Measurements from ENCODE around the gene DDX23. TPM values are rescaled to one million over a fixed set of nuclear protein-coding genes. Genes with fewer than 3 reads are reported as not detected.
A peak's percentile ranks its signal among the peaks of the same experiment; 100 is the strongest.

DDX23 gene
- total RNA-seq, 4 donors from 2014 or later = 66.8 to 85.8 (median 73.0) TPM

DNA sequence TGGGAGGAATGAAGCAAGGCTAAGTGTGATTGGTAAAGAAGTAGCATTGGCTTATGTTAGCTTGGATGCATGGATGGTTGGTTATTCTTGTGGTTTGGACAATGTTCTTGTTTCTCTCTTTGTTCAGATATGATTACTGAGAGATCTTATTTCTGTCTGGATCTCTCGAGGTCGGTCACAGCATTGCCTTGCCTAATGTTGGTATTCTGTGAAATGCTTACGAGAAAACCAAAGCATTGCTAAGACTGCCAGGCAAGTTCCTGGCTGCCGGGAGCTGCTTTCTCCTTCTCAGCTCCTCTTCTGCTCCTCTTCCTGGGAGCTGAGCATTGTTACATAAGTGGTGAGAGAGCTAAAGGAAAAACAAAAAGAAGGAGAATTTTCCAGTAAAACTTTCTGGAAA, 21.1 kb upstream of the DDX23 start:
- 59 to 78% methylated on average over 2 to 3 of the region's 4 CpGs for WGBS, 2 donors (ENCODE audit: low coverage in 1 of 2)
- Histone ChIP-seq H3K9me3 (no peaks in the 10 kb centered on the region), H3K27me3 (no peaks in the 10 kb centered on the region), H3K27ac (no peak overlapping the region), H3K4me3 (no peak overlapping the region), H3K36me3 (no peaks in the 10 kb centered on the region), H3K4me1 (no peaks in the 10 kb centered on the region)
- no peak for ATAC-seq
- TF ChIP-seq, protein P1, sequence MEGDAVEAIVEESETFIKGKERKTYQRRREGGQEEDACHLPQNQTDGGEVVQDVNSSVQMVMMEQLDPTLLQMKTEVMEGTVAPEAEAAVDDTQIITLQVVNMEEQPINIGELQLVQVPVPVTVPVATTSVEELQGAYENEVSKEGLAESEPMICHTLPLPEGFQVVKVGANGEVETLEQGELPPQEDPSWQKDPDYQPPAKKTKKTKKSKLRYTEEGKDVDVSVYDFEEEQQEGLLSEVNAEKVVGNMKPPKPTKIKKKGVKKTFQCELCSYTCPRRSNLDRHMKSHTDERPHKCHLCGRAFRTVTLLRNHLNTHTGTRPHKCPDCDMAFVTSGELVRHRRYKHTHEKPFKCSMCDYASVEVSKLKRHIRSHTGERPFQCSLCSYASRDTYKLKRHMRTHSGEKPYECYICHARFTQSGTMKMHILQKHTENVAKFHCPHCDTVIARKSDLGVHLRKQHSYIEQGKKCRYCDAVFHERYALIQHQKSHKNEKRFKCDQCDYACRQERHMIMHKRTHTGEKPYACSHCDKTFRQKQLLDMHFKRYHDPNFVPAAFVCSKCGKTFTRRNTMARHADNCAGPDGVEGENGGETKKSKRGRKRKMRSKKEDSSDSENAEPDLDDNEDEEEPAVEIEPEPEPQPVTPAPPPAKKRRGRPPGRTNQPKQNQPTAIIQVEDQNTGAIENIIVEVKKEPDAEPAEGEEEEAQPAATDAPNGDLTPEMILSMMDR (IDR thresholded peaks at IDR 0.05) = no peak
- TF ChIP-seq POLR2A (IDR thresholded peaks at IDR 0.05) (no peak), EP300 (IDR thresholded peaks at IDR 0.05) (no peak), POLR2AphosphoS5 (IDR thresholded peaks at IDR 0.05) (no peak)

DNA sequence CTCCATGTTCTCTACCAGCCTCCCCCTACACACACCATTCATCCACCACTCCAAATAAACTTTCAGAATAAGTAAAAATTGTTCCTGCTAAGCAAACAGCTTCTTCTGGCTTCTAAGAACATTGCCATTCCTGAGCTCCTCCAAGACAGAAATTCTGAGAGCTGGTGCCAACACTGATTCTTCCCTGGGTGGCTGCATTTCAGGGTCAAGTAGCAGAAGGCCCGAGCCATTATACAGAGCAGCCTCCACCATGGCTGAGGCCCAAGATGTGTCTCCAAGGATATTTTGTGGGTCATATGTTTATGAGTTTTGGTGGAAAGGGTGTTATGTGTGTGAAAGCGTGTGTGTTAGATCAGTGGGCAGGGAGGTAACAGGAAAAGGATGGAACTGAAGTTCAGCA, 17.2 kb upstream of the DDX23 start:
- H3K9me3 ChIP-seq = no peaks in the 10 kb centered on the region

DNA sequence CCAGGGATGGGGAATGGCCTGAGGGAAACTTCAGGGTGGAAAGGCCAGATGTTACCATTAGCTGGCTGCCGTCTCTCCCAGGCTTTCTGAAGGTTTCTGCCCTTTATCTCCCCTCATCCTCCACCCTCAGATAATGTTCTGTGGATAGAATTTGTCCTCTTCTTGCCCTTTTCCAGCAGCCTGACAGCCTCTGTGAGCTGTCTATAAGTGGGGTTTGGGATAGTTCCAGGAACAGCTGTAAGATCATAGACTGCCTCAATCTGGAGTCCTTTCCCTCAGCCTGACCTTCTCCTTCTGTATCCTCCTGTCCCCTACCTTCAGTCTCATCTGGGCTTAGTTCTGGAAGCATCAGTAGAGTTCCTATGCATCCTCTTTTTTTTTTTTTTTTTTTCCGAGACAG, 16.5 kb upstream of the DDX23 start:
- WGBS, 2 donors (ENCODE audit: low coverage in 1 of 2) = 94 to 100% methylated on average over 1 to 2 of the region's 2 CpGs
- Histone ChIP-seq H3K27me3 (peaks cover 17% of the 10 kb centered on the region), H3K27ac (no peak overlapping the region), H3K9me3 (no peaks in the 10 kb centered on the region), H3K4me1 (peaks cover 0 to 15% (median 3%) of the 10 kb centered on the region in 3 donors), H3K36me3 (no peaks in the 10 kb centered on the region), H3K4me3 (no peak overlapping the region)
- no peak for ATAC-seq
- TF ChIP-seq POLR2A (IDR thresholded peaks at IDR 0.05) (no peak), POLR2AphosphoS5 (IDR thresholded peaks at IDR 0.05) (no peak), EP300 (IDR thresholded peaks at IDR 0.05) (no peak)
- TF ChIP-seq, protein P1 (IDR thresholded peaks at IDR 0.05) = no peak

More for the DNA sequence above, 17.2 kb upstream of the DDX23 start:
- Histone ChIP-seq H3K36me3 (no peaks in the 10 kb centered on the region), H3K4me1 (peaks cover 0 to 15% (median 3%) of the 10 kb centered on the region in 3 donors), H3K27me3 (peaks cover 10% of the 10 kb centered on the region), H3K4me3 (no peak overlapping the region), H3K27ac (no peak overlapping the region)
- no peak for ATAC-seq
- TF ChIP-seq POLR2A (IDR thresholded peaks at IDR 0.05) (no peak), POLR2AphosphoS5 (IDR thresholded peaks at IDR 0.05) (no peak), EP300 (IDR thresholded peaks at IDR 0.05) (no peak)
- TF ChIP-seq, protein P1 (IDR thresholded peaks at IDR 0.05) = no peak
- WGBS, 2 donors (ENCODE audit: low coverage in 1 of 2) = 50 to 64% methylated on average over 2 of the region's 2 CpGs

DNA sequence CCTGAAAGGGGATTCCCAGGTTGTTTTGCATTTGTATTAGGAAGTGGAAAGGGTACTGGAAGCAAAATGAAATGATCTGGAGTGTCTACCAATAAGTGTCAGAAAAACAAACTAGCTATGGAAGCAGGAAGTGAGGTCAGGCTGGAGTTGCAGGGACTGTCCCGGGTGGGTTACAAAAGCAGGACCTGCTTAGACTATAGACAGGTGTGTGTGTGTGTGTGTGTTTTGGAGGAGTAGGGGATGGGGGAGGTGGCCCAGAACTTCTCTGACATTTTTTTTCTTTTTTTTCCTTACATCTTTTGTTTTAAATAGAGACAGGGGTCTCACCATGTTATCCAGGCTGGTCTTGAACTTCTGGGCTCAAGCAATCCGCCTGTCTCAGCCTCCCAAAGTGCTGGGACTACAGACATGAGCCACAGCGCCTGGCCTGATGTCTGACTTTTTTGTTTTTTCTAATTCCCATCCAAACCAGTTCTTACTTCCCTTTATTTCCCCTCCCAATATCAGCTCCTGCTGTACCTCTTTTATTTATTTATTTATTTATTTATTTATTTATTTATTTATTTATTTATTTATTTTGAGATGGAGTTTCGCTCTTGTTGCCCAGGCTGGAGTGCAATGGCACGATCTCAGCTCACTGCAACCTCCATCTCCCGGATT, 14.2 kb upstream of the DDX23 start:
- Histone ChIP-seq H3K9me3 (no peaks in the 10 kb centered on the region), H3K36me3 (peaks cover 0 to 5% of the 10 kb centered on the region in 2 donors), H3K27me3 (peaks cover 34% of the 10 kb centered on the region), H3K4me1 (peaks cover 0 to 15% (median 3%) of the 10 kb centered on the region in 3 donors), H3K27ac (peak overlapping the region in 2 of 4 donors; percentile 51 to 59), H3K4me3 (peak overlapping the region; percentile 39 to 65)
- peak; percentile 23 for ATAC-seq
- no peak for TF ChIP-seq POLR2A (IDR thresholded peaks at IDR 0.05)
- TF ChIP-seq EP300 (IDR thresholded peaks at IDR 0.05) = no peak
- TF ChIP-seq, protein P1 (IDR thresholded peaks at IDR 0.05) = no peak
- no peak for TF ChIP-seq POLR2AphosphoS5 (IDR thresholded peaks at IDR 0.05)
- WGBS, 2 donors (ENCODE audit: low coverage in 1 of 2) = 52 to 75% methylated on average over 3 to 5 of the region's 6 CpGs
